Neural progenitor cell (in vitro differentiated cells): Measurements from ENCODE around the gene SCYGR1. TPM values are rescaled to one million over a fixed set of nuclear protein-coding genes. Genes with fewer than 3 reads are reported as not detected.

Source experiments
- DNase-seq: peaks from one replicate; pipeline ENCODE4 v3.0.0-alpha.2; 2016; ENCODE audit warnings: low spot score
- H2AFZ ChIP-seq: fragments of 200-600 bp; sonication (generic); replicated peaks from 2 replicates; pipeline ENCODE4 v1.6.1; 2016; ENCODE audit warnings: antibody characterized with exemption
- H3F3A ChIP-seq: fragments of 200-600 bp; sonication (generic); 2 replicates; pipeline ENCODE4 v1.6.1; 2016; ENCODE audit warnings: antibody characterized with exemption, low read depth
- H3K27ac ChIP-seq: fragments of 200-600 bp; sonication (generic); 2 replicates; pipeline ENCODE4 v1.5.1; 2016; ENCODE audit warnings: mild to moderate bottlenecking
- H3K27me3 ChIP-seq: fragments of 200-600 bp; sonication (generic); 2 replicates; pipeline ENCODE4 v1.6.1; 2016; ENCODE audit warnings: mild to moderate bottlenecking, moderate library complexity
- H3K36me3 ChIP-seq: fragments of 200-600 bp; sonication (generic); 2 replicates; pipeline ENCODE4 v1.5.1; 2016
- H3K4me1 ChIP-seq: fragments of 200-600 bp; sonication (generic); 2 replicates; pipeline ENCODE4 v1.6.1; 2016; ENCODE audit warnings: mixed run types
- H3K4me2 ChIP-seq: fragments of 200-600 bp; sonication (generic); 2 replicates; pipeline ENCODE4 v1.6.1; 2016
- H3K4me3 ChIP-seq: fragments of 200-600 bp; sonication (generic); 2 replicates; pipeline ENCODE4 v1.5.1; 2016
- H3K79me2 ChIP-seq: fragments of 200-600 bp; sonication (generic); 2 replicates; pipeline ENCODE4 v1.6.1; 2016; ENCODE audit warnings: low read depth
- H3K9ac ChIP-seq: fragments of 200-600 bp; sonication (generic); 2 replicates; pipeline ENCODE4 v1.6.1; 2016
- H3K9me3 ChIP-seq: fragments of 200-600 bp; sonication (generic); 2 replicates; pipeline ENCODE4 v1.5.1; 2016; ENCODE audit warnings: low read depth
- H4K20me1 ChIP-seq: fragments of 200-600 bp; sonication (generic); 2 replicates; pipeline ENCODE4 v1.6.1; 2016; ENCODE audit warnings: low read depth
- H3K27ac Mint-ChIP-seq: 3 replicates; pipeline ENCODE4 v1.8.0; 2021; ENCODE audit warnings: mixed read lengths
- H3K27me3 Mint-ChIP-seq: 2 replicates; pipeline ENCODE4 v1.8.0; 2022; ENCODE audit warnings: low read depth, mild to moderate bottlenecking, inconsistent platforms, moderate library complexity, mixed read lengths; ENCODE audit not compliant: insufficient read depth
- H3K36me3 Mint-ChIP-seq: 3 replicates; pipeline ENCODE4 v1.8.0; 2021; ENCODE audit warnings: mixed read lengths
- H3K4me1 Mint-ChIP-seq: 3 replicates; pipeline ENCODE4 v1.8.0; 2021; ENCODE audit warnings: mixed read lengths
- H3K4me3 Mint-ChIP-seq: 3 replicates; pipeline ENCODE4 v1.8.0; 2021; ENCODE audit warnings: mild to moderate bottlenecking, moderate library complexity, mixed read lengths
- H3K9me3 Mint-ChIP-seq: 3 replicates; pipeline ENCODE4 v1.8.0; 2020; ENCODE audit warnings: mixed read lengths
- EZH2 ChIP-seq: fragments of 200-600 bp; sonication (generic); IDR thresholded peaks from 2 replicates; pipeline ENCODE4 v1.6.1; 2017; ENCODE audit warnings: antibody characterized with exemption, mild to moderate bottlenecking, moderate library complexity
- EZH2phosphoT487 ChIP-seq: fragments of 200-600 bp; sonication (generic); IDR thresholded peaks from 2 replicates; pipeline ENCODE4 v1.6.1; 2017; ENCODE audit warnings: antibody characterized with exemption
- total RNA-seq: library from RNA; depleted of rRNA; stranded (reverse); fragments of >200 nt; gene quantifications from 2 replicates; pipeline ENCODE4 v1.2.3, GENCODE V29; 2015; ENCODE audit warnings: low replicate concordance
- TF ChIP-seq, protein P1 (sequence below): fragments of 200-600 bp; sonication (generic); IDR thresholded peaks from 2 replicates; pipeline ENCODE4 v1.5.1; 2017; ENCODE audit warnings: antibody characterized with exemption, mild to moderate bottlenecking

Gene SCYGR1
- total RNA-seq, 1 donor from 2014 or later = not detected

DNA sequence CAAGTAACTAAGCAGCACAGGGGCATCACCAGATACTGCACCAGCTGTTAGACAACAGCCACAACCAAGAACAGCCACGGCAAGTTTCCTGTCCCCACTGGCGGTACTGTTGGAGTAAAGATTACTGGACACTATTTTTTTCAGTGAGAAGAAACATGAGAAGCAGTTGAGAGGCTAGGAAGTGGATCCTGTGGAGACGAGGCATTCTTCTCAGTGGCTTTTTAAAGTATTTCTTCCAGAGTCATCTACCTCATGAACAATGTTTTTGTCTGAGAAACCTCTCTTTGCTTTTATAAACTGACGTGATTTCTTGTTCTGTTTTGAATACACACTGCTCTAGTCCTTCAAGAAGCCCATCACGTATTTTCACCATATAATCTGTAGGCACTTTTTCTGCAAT, 27.4 kb downstream of the SCYGR1 start:
- Mint-ChIP-seq H3K27ac (no peak overlapping the region), H3K4me3 (no peak overlapping the region), H3K9me3 (no peaks in the 10 kb centered on the region), H3K36me3 (peaks cover 17% of the 10 kb centered on the region), H3K27me3 (no peaks in the 10 kb centered on the region), H3K4me1 (no peaks in the 10 kb centered on the region)
- H3K4me2 ChIP-seq = no peak overlapping the region
- no peaks in the 10 kb centered on the region for H4K20me1 ChIP-seq
- H3K27me3 ChIP-seq = no peaks in the 10 kb centered on the region
- no peaks in the 10 kb centered on the region for H3F3A ChIP-seq
- no peak for DNase-seq
- peaks cover 8% of the 10 kb centered on the region for H3K36me3 ChIP-seq
- H3K9me3 ChIP-seq = no peaks in the 10 kb centered on the region
- H3K9ac ChIP-seq = no peak overlapping the region
- no peaks in the 10 kb centered on the region for H3K79me2 ChIP-seq
- H2AFZ ChIP-seq = no peak overlapping the region
- H3K4me3 ChIP-seq = no peak overlapping the region
- no peaks in the 10 kb centered on the region for H3K4me1 ChIP-seq
- TF ChIP-seq EZH2 (no peak), EZH2phosphoT487 (no peak)
- TF ChIP-seq, protein P1, sequence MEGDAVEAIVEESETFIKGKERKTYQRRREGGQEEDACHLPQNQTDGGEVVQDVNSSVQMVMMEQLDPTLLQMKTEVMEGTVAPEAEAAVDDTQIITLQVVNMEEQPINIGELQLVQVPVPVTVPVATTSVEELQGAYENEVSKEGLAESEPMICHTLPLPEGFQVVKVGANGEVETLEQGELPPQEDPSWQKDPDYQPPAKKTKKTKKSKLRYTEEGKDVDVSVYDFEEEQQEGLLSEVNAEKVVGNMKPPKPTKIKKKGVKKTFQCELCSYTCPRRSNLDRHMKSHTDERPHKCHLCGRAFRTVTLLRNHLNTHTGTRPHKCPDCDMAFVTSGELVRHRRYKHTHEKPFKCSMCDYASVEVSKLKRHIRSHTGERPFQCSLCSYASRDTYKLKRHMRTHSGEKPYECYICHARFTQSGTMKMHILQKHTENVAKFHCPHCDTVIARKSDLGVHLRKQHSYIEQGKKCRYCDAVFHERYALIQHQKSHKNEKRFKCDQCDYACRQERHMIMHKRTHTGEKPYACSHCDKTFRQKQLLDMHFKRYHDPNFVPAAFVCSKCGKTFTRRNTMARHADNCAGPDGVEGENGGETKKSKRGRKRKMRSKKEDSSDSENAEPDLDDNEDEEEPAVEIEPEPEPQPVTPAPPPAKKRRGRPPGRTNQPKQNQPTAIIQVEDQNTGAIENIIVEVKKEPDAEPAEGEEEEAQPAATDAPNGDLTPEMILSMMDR = no peak
- H3K27ac ChIP-seq = no peak overlapping the region

DNA sequence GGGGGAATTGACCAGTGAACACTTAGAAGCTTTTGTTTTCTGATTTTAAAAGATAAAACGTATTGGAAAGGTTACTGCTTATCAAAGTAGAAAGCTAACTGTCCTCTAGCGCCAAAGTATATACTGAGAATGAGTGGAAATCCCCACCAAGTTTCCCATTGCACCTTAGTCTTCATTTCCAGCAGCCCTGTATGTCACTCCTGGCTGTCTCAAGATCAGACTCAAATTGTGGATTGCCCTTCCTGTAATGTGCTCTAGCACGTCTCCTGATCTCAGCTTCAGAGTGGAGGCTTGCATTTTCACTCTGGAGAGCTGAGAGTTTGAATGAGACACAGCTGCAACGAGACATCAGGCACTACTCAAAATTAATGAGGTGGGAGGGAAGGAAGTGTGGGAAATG, 36.1 kb downstream of the SCYGR1 start:
- Histone ChIP-seq H3K27ac (peak overlapping the region; percentile 24), H3F3A (no peaks in the 10 kb centered on the region), H2AFZ (no peak overlapping the region), H4K20me1 (peaks cover 2% of the 10 kb centered on the region), H3K36me3 (no peaks in the 10 kb centered on the region), H3K79me2 (no peaks in the 10 kb centered on the region), H3K27me3 (no peaks in the 10 kb centered on the region), H3K4me2 (no peak overlapping the region), H3K9me3 (no peaks in the 10 kb centered on the region), H3K9ac (no peak overlapping the region), H3K4me1 (no peaks in the 10 kb centered on the region), H3K4me3 (no peak overlapping the region)
- no peaks in the 10 kb centered on the region for H3K27me3 Mint-ChIP-seq
- H3K4me1 Mint-ChIP-seq = no peaks in the 10 kb centered on the region
- H3K27ac Mint-ChIP-seq = peak overlapping the region; percentile 4
- H3K9me3 Mint-ChIP-seq = no peaks in the 10 kb centered on the region
- no peak overlapping the region for H3K4me3 Mint-ChIP-seq
- DNase-seq = no peak
- TF ChIP-seq, protein P1 = no peak
- TF ChIP-seq EZH2phosphoT487 = no peak
- H3K36me3 Mint-ChIP-seq = peaks cover 7% of the 10 kb centered on the region

DNA sequence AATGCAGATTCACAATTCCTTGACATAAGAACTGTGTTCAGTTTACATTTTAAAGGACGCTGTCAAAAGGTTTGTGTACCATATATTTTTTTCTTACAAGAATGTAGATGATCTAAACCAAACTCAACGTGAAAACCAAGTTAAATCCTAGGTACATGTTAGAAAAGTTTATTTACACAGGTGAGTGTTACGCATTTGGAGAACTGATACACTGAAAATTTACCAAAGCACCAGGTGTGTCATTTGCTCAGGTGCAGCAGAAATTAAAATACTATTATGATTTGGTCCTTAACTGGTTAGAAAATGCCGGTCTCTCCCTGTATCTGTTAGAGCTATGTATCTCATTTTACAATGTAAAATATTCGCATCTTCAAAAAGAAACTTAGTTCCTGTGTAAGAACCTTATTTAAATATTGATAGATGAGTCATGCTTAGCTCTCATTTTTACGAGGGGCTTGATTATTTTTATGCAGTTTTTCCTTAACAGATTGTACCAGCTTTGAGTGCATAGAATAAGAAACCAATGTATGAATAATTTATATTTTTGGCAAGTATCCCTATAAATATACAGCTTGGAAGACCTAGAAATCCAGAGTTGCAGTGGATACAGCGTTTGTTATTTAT, 37.6 kb downstream of the SCYGR1 start:
- no peak for DNase-seq
- Histone ChIP-seq H3K27me3 (no peaks in the 10 kb centered on the region), H3K9me3 (no peaks in the 10 kb centered on the region), H3F3A (no peaks in the 10 kb centered on the region), H3K4me2 (no peak overlapping the region), H3K27ac (no peak overlapping the region), H2AFZ (no peak overlapping the region), H3K4me3 (no peak overlapping the region), H3K36me3 (no peaks in the 10 kb centered on the region), H3K9ac (no peak overlapping the region), H3K79me2 (no peaks in the 10 kb centered on the region), H4K20me1 (peaks cover 2% of the 10 kb centered on the region), H3K4me1 (no peaks in the 10 kb centered on the region)
- no peaks in the 10 kb centered on the region for H3K9me3 Mint-ChIP-seq
- no peak overlapping the region for H3K27ac Mint-ChIP-seq
- H3K27me3 Mint-ChIP-seq = no peaks in the 10 kb centered on the region
- TF ChIP-seq EZH2phosphoT487 = no peak
- TF ChIP-seq, protein P1 = no peak
- no peak for TF ChIP-seq EZH2
- H3K36me3 Mint-ChIP-seq = peaks cover 5% of the 10 kb centered on the region
- no peak overlapping the region for H3K4me3 Mint-ChIP-seq
- H3K4me1 Mint-ChIP-seq = no peaks in the 10 kb centered on the region
